PC-9 (cell line): ENCODE results near the gene GAB2. TPM values are rescaled to one million over a fixed set of nuclear protein-coding genes. Genes with fewer than 3 reads are reported as not detected.

Source experiments
- BruUV-seq: library from RNA; stranded (reverse); fragments of 400-500 nt; replicated peaks from 2 replicates; lab custom pipeline; 2021; lab: Mats Ljungman, UMichigan
- CTCF ChIA-PET: fragments of 300-600 bp; sonication (Branson Sonifier 250); formaldehyde crosslinking; loops from one replicate; lab custom pipeline; 2022; ENCODE audit warnings: antibody characterized with exemption; lab: Charles Lee
- POLR2A ChIA-PET: fragments of 300-600 bp; sonication (Branson Sonifier 250); formaldehyde crosslinking; loops from one replicate; lab custom pipeline; 2022; ENCODE audit warnings: antibody characterized with exemption; ENCODE audit not compliant: unreplicated experiment; lab: Charles Lee
- DNase-seq, 2 experiments: peaks; one replicate each; pipeline versions ENCODE4 v3.0.0 to v3.0.0-alpha.2; 2015 to 2022; ENCODE audit warnings: mixed read lengths in 1 of 2
- H2AFZ ChIP-seq: fragments of 200-600 bp; sonication (generic); 2 replicates; pipeline ENCODE4 v1.8.1; 2017; ENCODE audit warnings: antibody characterized with exemption
- H3F3A ChIP-seq: fragments of 200-600 bp; sonication (generic); 2 replicates; pipeline ENCODE4 v1.8.1; 2017; ENCODE audit warnings: antibody characterized with exemption, mild to moderate bottlenecking, low read depth; ENCODE audit not compliant: insufficient read depth
- H3K27ac ChIP-seq: fragments of 200-600 bp; sonication (generic); 2 replicates; pipeline ENCODE4 v1.6.1; 2016; ENCODE audit warnings: mixed run types
- H3K27me3 ChIP-seq: fragments of 200-600 bp; sonication (generic); 2 replicates; pipeline ENCODE4 v1.6.1; 2016; ENCODE audit warnings: low read depth, mixed run types; ENCODE audit not compliant: insufficient read depth
- H3K36me3 ChIP-seq: fragments of 200-600 bp; sonication (generic); 2 replicates; pipeline ENCODE4 v1.6.1; 2016; ENCODE audit warnings: low read depth, mixed run types
- H3K4me1 ChIP-seq: fragments of 200-600 bp; sonication (generic); replicated peaks from 2 replicates; pipeline ENCODE4 v1.6.1; 2016; ENCODE audit warnings: mixed run types; ENCODE audit not compliant: insufficient read depth
- H3K4me2 ChIP-seq: fragments of 200-600 bp; sonication (generic); 2 replicates; pipeline ENCODE4 v1.6.1; 2017; ENCODE audit warnings: mixed run types
- H3K4me3 ChIP-seq: fragments of 200-600 bp; sonication (generic); 2 replicates; pipeline ENCODE4 v1.6.1; 2016; ENCODE audit warnings: mixed run types
- H3K79me2 ChIP-seq: fragments of 200-600 bp; sonication (generic); 2 replicates; pipeline ENCODE4 v1.6.1; 2017; ENCODE audit warnings: low read depth, mixed run types
- H3K9me2 ChIP-seq: fragments of 200-600 bp; sonication (generic); 2 replicates; pipeline ENCODE4 v1.8.1; 2017; ENCODE audit warnings: mild to moderate bottlenecking; ENCODE audit not compliant: insufficient read depth
- H3K9me3 ChIP-seq: fragments of 200-600 bp; sonication (generic); 2 replicates; pipeline ENCODE4 v1.8.1; 2016; ENCODE audit warnings: low read depth; ENCODE audit not compliant: insufficient read depth
- H4K20me1 ChIP-seq: fragments of 200-600 bp; sonication (generic); 2 replicates; pipeline ENCODE4 v1.8.1; 2017; ENCODE audit not compliant: insufficient read depth
- EZH2 ChIP-seq: fragments of 200-600 bp; sonication (generic); IDR thresholded peaks from 2 replicates; pipeline ENCODE4 v1.8.0; 2017; ENCODE audit warnings: antibody characterized with exemption, low read depth
- intact Hi-C: fragments of 100-400 bp; cut with micrococcal nuclease; formaldehyde crosslinking; loops from one replicate; pipeline ENCODE4 v1.10.0; 2022; ENCODE audit not compliant: unreplicated experiment
- total RNA-seq: library from RNA; stranded (reverse); gene quantifications from 2 replicates; pipeline ENCODE4 v1.2.3, GENCODE V29; 2021
- TF ChIP-seq, protein P1 (sequence below): fragments of 200-600 bp; sonication (generic); conservative IDR thresholded peaks from 2 replicates; pipeline ENCODE4 v1.6.1; 2017; ENCODE audit warnings: mixed run types, antibody characterized with exemption, mild to moderate bottlenecking, moderate library complexity

GAB2 gene
- total RNA-seq, 1 experiment from 2014 or later: 17.5 TPM

DNA sequence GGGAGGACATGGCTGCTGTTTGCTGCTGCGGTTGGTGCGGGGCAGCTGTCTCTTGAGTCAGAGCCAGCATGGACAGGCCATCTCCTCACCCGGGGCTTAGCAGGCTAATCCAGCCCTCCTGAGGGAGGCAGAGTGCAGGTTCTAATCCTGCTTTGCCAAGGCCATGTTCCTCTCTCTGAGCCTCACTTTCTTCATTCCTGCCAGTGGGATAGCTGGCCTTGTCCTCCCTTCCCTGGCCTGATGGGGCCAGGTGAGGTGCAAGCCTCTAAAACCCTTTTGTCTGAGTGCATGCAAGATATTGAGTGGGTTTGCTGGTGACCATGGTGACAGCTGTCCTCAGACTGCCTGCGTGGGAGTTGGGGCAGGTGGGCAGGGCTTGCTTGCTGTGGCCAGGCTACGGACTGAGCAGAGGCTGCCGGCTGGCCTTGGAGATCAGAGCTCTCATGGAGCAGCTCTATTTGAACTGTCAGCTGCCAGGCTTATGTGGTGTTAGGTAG, 225.3 kb downstream of the GAB2 start:
- peaks cover 23% of the 10 kb centered on the region for H3K79me2 ChIP-seq
- no peaks in the 10 kb centered on the region for H4K20me1 ChIP-seq
- ChIA-PET CTCF (no interaction called here), POLR2A (no interaction called here)
- H3K9me3 ChIP-seq: no peaks in the 10 kb centered on the region
- TF ChIP-seq, protein P1, sequence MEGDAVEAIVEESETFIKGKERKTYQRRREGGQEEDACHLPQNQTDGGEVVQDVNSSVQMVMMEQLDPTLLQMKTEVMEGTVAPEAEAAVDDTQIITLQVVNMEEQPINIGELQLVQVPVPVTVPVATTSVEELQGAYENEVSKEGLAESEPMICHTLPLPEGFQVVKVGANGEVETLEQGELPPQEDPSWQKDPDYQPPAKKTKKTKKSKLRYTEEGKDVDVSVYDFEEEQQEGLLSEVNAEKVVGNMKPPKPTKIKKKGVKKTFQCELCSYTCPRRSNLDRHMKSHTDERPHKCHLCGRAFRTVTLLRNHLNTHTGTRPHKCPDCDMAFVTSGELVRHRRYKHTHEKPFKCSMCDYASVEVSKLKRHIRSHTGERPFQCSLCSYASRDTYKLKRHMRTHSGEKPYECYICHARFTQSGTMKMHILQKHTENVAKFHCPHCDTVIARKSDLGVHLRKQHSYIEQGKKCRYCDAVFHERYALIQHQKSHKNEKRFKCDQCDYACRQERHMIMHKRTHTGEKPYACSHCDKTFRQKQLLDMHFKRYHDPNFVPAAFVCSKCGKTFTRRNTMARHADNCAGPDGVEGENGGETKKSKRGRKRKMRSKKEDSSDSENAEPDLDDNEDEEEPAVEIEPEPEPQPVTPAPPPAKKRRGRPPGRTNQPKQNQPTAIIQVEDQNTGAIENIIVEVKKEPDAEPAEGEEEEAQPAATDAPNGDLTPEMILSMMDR: no peak
- TF ChIP-seq EZH2: no peak
- H3K36me3 ChIP-seq: no peaks in the 10 kb centered on the region
- no peaks in the 10 kb centered on the region for H3K27me3 ChIP-seq
- no peak overlapping the region for H3K4me3 ChIP-seq
- H3K4me2 ChIP-seq: no peak overlapping the region
- peaks cover 18% of the 10 kb centered on the region for H3K4me1 ChIP-seq
- no TSS peak for BruUV-seq
- intact Hi-C loops: no loop called here
- no peak overlapping the region for H3K27ac ChIP-seq
- no peaks in the 10 kb centered on the region for H3K9me2 ChIP-seq
- peaks cover 5% of the 10 kb centered on the region; the same call in 1 of the 2 replicates for H3F3A ChIP-seq
- no peak overlapping the region for H2AFZ ChIP-seq
- no peak for DNase-seq

DNA sequence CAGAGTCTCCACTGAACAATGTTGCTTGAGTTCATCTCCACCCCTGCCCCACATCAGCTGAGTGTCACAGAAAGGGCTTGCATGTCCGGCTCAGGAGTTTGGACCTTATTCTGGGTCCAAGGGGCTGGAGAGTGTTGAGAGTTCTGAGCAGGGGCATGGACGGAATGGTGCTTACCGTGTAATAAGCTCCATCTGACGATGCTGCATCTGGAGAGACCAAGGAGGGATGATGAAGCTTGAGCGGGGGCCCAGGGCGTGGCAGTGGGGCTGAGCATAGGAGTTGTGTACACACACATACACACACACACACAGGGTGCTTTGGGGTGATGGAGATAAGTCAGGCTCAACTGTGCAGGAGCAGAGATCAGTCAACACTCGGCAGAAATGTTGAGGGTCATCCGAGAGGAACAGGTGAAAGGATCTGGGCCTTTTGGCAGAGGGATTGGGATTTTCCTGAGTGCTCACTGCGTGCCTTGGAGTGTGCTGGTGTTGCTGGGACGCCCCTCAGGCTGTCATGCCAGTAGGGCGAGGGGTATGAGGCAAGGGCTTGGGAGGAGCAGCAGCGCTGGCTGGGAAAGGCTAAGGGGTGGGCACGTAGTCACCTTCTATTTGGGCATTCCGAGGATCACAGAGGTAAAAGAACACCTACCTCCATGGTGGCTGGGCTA, 226.6 kb downstream of the GAB2 start:
- DNase-seq: no peak
- Histone ChIP-seq H3K27ac (no peak overlapping the region), H2AFZ (no peak overlapping the region), H3K4me1 (peaks cover 31% of the 10 kb centered on the region), H3K9me3 (no peaks in the 10 kb centered on the region), H3K9me2 (no peaks in the 10 kb centered on the region), H3K36me3 (no peaks in the 10 kb centered on the region), H3K4me2 (no peak overlapping the region), H3K79me2 (peaks cover 33% of the 10 kb centered on the region), H3K27me3 (no peaks in the 10 kb centered on the region), H3F3A (peaks cover 13% of the 10 kb centered on the region), H3K4me3 (no peak overlapping the region), H4K20me1 (no peaks in the 10 kb centered on the region)
- intact Hi-C loops: no loop called here
- POLR2A ChIA-PET: no interaction called here
- no peak for TF ChIP-seq EZH2
- TF ChIP-seq, protein P1: no peak
- BruUV-seq: no TSS peak
- CTCF ChIA-PET: no interaction called here

DNA sequence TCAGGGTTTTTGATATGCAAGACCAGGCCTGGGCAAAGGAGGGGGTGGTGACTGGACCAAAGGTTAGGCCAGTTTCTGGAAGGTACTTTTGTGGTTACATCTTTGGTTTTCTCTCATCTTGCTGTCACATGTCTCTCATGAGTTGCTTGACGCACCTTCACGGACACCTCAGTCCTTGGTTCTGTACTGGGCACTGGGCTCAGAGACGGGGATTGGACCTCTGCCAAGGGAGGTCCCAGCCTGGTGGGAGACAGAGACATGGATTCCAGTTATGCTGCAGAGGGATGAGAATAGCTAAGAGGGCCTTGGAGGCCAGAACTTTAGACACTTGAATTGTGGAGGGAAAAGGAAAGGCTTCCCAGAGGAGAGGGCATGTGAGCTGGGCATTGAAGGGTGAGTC, 227.2 kb downstream of the GAB2 start:
- POLR2A ChIA-PET: no interaction called here
- Histone ChIP-seq H3K9me2 (no peaks in the 10 kb centered on the region), H3K9me3 (no peaks in the 10 kb centered on the region), H3K4me3 (no peak overlapping the region), H3K27me3 (no peaks in the 10 kb centered on the region), H2AFZ (no peak overlapping the region), H3K4me2 (peak overlapping the region; percentile 83), H3F3A (peaks cover 18% of the 10 kb centered on the region), H4K20me1 (no peaks in the 10 kb centered on the region), H3K36me3 (no peaks in the 10 kb centered on the region), H3K4me1 (peaks cover 37% of the 10 kb centered on the region), H3K27ac (no peak overlapping the region), H3K79me2 (peaks cover 33% of the 10 kb centered on the region)
- BruUV-seq: TSS peak; percentile 26
- TF ChIP-seq, protein P1: no peak
- TF ChIP-seq EZH2: no peak
- CTCF ChIA-PET: interaction anchor here (0.5 kb wide), 1 partner anchor 189 kb away, joined by 4 read pairs; no protein-coding TSS in a partner anchor
- intact Hi-C loops: no loop called here
- no peak for DNase-seq
